SK-N-MC (cell line): ENCODE results near the gene GALC.

ENCODE experiments used
- EZH2 ChIP-seq: fragments of 200-600 bp; sonication (generic); IDR thresholded peaks from one replicate; pipeline ENCODE4 v1.6.1; 2017; ENCODE audit warnings: antibody characterized with exemption
- POLR2AphosphoS5 ChIP-seq: IDR thresholded peaks from 2 replicates; pipeline ENCODE4 v1.6.1; 2012; ENCODE audit warnings: mild to moderate bottlenecking, low read depth, low read length, borderline replicate concordance

DNA sequence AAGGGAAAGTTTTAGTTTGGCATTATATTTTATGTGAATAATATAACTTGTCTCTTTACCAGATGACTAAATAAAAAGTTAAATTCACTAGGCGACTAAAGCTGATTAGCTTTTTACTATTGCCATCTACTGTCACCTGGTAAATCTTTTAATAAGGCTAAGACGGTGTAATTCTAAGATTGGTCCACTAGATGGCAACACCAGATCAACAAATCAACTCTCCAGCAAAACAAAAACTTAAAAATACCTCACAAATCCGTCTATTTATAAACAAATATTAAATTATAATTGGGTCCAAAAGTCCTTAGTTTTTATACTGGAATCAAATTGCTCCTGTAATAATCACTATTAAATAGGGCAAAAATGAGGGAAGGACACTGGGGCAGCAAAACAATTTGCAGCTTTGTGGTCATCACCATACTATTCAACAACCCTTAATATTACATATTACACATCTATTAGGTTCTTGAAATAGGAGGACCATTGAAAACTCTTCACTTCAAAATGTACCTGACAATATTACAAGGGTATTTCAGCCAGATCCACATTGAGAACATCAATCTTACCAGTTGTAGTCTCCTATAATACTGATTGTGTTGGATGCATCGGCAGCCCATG, 47.9 kb downstream of the GALC start:
- TF ChIP-seq POLR2AphosphoS5, result no peak
- TF ChIP-seq EZH2, result no peak
